ENCODE results near the gene TAPBP.
"Not testable (repeated sequence)": the region's sequence is repeated elsewhere in the genome, so short reads cannot be mapped to it uniquely, and the experiment has no call there.

TAPBP gene

GRCh38 chr6:33273924-33274902, 39.7 kb downstream of the TAPBP start:
- no peak for DNase-seq

- DNase-seq: no peak
Measured at GRCh38 chr6:33273129-33273923, 40.6 kb downstream of the TAPBP start.

- DNase-seq: no peak
Measured at GRCh38 chr6:33272275-33273128, 41.4 kb downstream of the TAPBP start.

- DNase-seq: peak; percentile 93
Measured at GRCh38 chr6:33271468-33272274, 42.2 kb downstream of the TAPBP start, which contains the start of the genes RPS18 and VPS52. Gene RPS18, plus strand, starts transcription at chr6:33272075. Its CDS starts 45 bp downstream, at chr6:33272120. Gene VPS52, minus strand, starts transcription at chr6:33271876. Its CDS starts 201 bp downstream, at chr6:33271675.

GRCh38 chr6:33271117-33271467, 42.8 kb downstream of the TAPBP start:
- no peak for DNase-seq

- no peak for DNase-seq
Measured at GRCh38 chr6:33264015-33264414, 49.9 kb downstream of the TAPBP start.

GRCh38 chr6:33262490-33262889, 51.4 kb downstream of the TAPBP start:
- DNase-seq: not testable (repeated sequence)

GRCh38 chr6:33259032-33259431, 54.8 kb downstream of the TAPBP start:
- DNase-seq: no peak

- DNase-seq: no peak
Measured at GRCh38 chr6:33254591-33254990, 59.3 kb downstream of the TAPBP start.

GRCh38 chr6:33252759-33253158, 61.1 kb downstream of the TAPBP start:
- no peak for DNase-seq

GRCh38 chr6:33251395-33252012, 62.4 kb downstream of the TAPBP start:
- peak; percentile 32 for DNase-seq

- DNase-seq: no peak
Measured at GRCh38 chr6:33250731-33251130, 63.1 kb downstream of the TAPBP start.

- DNase-seq: peak; percentile 46
Measured at GRCh38 chr6:33249732-33250630, 63.9 kb downstream of the TAPBP start.
